Right hindlimb (tissue), 1 donor: Measurements from ENCODE around the gene TMC3.
"Not testable (repeated sequence)": the region's sequence is repeated elsewhere in the genome, so short reads cannot be mapped to it uniquely, and the experiment has no call there.

Experiments used
- DNase-seq: peaks from one replicate; pipeline ENCODE4 v3.0.0-alpha.2; 2018

TMC3 gene

DNA sequence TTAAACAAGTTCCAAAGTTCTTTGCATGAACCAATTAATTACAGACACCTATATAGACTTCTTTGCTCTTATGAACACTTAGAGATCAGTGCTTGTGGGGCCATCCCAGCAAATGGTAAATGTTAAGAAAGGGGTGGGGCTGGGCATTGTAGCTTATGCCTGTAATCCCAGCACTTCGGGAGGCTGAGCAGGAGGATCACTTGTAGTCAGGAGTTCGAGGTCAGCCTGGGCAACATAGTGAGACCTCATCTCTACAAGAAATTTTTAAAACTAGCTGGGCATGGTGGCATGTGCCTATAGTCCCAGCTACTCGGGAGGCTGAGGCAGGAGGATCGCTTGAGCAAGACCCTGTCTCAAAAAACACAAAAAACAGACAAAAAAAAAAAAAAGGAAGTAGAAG is 30.6 kb downstream of the TMC3 start:
- no peak for DNase-seq

DNA sequence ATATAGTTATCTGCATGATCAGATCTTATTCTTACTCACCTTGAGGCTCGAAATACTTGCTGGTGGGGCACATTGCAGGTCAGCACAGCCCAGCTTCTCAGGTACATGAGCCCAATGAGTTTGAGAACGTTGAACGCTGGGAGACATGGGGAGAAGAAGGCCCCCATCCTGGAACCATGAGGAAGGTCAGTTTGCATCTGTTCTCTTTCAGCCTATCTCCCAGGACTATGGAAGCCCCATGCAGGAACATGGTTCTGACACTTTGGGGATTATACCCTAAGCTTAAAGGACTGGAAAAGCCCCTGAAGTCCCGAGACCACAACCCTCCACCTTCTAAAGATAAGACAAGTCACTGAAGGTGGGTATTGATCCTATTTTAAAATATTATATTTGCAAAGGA is 32.7 kb downstream of the TMC3 start:
- no peak for DNase-seq

DNA sequence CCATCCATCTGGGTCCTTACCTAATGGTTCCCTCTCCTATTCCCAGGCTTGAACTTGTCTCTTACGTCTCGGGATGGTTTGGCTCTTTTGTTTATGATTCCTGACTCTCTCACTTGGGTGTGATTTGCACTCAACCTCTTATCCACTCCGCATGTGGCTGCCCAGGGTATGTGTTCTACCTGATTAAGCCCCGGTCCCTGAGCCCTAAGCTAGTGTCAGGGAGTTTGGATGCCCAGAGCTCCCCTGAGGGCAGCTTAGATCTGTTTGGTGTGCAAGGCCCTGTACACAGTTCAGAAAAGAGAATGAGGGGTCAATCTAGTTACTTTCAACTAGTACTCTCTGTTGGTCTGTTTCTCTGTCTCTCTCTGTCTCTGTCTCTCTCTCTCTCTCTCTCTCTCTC is 34.2 kb downstream of the TMC3 start:
- DNase-seq = no peak

DNA sequence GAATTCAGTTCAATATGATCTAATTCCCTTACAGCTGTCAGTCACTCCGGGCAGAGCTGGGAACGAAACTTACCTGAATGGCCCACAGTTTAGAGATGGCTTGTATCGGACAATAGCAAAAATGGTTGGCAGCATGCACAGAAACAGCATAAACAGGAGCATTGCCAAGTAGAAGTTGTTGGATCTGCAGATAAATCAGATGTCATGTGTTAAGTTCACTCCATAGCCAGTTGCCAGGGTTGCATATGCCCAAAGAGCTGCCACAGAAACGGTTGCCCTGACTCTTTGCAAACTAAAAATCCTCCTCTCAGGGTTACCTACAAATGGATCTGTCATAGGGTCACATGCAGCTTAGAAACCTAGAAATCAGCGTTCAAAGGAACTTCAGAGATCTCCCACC is 34.7 kb downstream of the TMC3 start:
- DNase-seq = no peak

DNA sequence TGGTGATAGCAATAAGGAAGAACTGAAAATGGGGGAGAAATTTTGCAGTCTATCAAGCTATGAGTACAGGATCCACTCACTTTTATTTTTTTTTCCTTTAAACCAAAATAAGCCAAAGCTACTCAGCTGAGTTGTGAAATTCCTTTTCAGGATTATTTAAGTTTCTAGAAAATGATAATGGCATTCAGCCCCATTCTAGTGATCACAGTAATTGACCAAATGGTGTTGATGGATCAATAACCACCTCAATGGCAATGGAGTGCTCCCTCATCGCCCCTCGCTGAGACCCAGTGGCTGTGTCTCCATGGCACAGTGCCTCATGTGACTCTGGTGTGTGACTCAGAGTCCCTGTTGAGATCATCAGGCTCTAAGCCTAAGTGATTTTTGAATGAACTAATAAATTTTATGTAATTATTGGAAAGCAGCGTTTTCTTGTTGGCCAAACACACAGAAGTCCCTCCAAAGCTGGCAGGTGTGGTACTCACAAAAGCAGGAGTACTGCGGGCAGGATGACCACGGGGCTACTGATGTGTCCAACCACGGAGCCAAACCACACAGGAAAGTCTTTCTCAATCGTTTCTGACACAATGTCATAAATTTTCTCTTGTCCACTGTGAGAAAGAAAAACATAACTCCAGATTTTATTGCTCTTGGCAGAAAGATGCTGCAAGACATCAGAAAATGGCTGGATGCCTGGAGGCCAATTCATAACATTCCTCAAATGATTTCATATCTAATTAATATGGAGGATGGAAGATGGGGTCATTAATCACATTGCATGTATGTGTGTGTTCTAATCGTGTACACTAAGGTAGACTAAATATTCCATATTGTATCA is 35.6 kb downstream of the TMC3 start:
- peak; percentile 39 for DNase-seq

DNA sequence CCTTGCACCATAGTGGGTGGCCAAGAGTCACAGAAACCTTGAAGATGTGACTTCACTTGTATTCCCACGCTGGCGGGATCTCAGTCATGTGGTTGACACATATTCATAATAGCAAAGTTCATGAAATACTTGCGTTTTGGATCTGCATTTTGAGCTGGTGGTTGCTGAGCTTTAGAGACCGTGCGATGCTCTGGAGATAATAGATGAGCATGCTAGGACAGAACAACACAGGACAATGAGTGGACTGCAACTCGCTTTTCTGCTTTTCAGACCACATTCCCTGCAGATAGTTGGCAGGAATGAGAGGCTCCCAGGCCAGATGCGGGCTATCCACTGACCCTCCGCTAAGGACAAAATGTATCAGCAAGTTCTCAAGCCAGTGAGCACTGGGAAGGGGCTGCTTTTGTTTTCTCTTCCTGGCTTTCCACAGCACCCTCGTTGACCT is 36.3 kb downstream of the TMC3 start:
- peak; percentile 28 for DNase-seq

DNA sequence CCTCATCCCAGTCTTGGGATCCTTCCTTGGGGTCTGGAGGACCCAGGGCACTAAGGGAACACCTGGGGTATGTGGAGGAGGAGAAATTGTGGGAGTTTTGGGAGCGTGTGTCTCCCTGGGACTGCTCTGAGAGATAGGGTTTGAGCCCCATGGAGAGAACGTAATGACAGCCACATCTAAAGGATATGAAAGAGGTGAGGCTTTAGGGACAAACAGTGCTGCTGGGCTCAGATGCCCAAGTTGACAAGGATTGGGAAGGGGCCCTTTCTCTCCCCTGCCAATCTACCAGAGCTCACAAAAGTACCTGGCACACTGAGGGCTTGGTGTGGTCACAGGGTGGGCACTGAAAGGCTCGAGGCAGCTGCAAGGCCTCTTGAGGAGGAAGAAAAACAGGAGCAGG is 36.8 kb downstream of the TMC3 start:
- DNase-seq = no peak

DNA sequence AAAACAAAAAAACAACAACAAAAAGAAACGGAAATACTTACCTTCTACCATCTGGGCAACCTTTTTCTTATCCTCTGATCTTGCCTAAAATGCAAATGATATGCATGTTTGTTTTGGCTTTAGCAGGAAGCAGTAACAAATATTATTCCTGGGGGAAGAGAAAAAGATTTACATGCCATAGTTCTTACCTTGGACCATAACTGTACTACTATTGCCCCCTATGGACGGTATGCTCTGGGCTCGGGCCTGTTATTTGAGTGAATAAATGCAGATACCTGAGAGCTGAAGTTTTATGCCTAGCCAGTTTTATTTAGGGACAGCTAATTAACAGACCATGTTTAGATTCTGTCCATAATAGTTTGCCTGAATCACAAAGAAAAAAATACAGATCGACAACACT is 37.4 kb downstream of the TMC3 start:
- no peak for DNase-seq

DNA sequence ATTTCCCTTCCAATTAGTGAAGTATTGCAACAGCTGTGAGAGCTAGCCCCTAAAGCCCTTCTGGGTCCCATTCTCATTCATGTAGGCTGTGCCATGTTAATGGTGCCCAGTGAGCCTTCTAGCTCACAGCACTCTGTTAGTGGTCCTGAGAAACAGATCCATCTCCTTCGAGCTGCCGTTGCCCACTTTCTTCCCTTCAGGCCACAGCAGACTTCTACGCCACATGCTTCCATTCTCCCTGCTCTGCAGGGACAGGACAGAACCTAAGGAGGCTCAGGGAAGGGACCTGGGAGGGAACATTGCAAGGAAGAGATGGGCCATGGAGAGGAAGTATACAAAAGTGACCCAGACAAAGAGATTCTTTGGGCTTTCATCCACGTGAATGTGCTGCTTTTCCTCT is 38.4 kb downstream of the TMC3 start:
- no peak for DNase-seq

DNA sequence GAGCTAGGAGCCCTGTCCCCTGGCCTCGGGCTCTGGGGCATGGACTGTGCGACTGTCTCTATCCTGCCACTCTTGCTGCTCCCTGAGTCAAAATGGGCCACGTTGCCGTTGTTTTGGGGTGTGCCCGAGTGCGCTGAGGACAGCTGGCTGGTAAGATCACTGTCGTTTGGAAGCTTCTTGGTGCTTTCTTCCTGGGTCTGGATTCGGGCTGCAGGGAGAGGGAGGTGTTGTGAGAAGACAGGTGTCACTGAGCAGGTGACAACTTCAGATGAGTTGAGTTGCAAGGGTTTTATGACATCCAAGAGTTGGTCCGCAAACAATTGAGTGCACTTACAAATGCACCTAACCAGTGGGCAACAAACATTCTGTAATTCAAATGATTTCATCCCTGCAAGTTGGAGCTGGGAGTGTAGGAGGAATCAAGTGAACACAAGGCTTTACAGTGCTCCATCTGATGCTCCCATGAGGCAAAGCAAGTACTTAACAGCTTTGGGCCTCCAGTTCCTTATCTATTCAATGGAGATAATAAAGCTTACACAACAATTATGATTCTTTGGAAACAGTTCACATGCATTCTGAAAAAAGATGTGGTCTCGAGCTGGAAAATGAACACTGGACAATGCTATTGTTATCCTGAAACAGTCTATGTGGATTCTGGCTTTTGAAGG is 39.1 kb downstream of the TMC3 start:
- DNase-seq = no peak

DNA sequence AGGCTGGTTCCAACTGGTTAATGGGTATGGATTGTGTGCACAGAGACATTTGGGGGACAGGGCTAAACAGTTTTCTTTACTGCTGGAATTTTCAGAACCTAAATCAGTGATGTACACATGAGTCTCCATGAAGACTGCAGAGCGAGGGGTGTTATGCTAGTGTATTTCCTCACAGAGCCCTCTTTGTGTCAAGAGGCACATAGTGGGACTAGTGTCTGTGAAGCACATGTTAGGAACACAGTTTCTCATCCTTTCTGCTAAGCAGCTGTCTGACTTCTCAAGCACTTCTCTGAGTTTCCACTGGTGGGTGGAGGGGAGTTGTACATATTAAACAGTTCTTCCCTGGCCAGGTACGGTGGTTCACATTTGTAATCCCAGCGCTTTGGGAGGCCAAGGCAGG is 40.6 kb downstream of the TMC3 start:
- no peak for DNase-seq

DNA sequence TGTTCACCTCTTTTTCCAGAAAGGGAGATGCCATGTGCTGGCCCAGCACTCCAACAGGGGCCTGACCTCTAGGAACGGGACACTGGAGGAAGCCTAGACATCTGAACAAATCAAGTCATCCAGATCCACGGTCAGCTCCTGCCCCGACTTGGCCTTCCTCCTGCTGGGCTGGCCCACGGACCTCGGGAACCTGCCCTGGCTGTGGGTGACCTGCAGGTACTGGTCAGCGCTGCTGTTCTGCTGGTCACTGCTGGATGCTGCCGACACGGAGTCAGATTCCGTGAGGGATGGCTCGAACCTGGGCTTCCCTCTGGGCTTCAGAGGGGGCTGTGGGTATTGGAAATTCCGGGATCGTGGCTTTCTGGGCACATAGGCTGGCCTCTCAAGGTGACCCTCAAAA is 41.7 kb downstream of the TMC3 start:
- no peak for DNase-seq

DNA sequence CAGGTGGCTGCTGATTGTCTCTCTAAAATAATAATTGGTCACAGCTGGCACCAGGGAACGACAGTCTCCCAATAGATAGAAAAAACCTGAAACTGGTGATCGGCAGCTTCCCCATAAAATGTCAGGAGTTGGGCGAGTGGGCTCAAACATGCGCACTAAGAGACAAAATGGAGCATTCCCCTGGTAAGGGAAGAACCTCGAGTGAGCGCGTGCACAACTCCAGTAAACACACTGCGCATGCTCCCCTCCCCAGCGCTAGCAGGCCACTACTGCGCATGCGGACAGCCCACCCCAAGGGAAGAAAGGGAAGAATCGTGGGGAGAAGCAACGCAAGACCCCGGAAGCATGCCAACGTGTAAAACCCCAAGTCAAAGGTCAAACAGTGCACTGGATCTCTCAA is 42.4 kb downstream of the TMC3 start:
- DNase-seq = no peak

DNA sequence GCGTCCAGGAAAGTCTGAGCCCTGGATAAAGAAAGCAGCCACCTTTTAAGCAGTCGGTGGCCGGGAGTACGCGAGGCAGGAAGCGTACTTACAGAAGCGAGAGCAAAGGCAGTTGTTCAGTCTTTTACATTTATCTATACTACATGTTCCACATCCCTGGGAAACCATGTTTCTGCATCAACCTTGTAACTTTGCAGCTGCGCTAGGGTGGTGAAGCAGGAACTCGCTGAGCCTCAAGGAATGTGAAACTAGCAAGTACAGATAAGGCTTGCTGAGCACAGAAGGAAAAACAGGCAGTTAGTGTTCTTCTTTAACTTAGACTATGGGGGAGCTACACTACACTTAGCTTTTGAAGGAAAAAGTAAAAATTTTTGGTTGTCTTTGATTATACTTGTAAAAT is 42.9 kb downstream of the TMC3 start:
- not testable (repeated sequence) for DNase-seq

DNA sequence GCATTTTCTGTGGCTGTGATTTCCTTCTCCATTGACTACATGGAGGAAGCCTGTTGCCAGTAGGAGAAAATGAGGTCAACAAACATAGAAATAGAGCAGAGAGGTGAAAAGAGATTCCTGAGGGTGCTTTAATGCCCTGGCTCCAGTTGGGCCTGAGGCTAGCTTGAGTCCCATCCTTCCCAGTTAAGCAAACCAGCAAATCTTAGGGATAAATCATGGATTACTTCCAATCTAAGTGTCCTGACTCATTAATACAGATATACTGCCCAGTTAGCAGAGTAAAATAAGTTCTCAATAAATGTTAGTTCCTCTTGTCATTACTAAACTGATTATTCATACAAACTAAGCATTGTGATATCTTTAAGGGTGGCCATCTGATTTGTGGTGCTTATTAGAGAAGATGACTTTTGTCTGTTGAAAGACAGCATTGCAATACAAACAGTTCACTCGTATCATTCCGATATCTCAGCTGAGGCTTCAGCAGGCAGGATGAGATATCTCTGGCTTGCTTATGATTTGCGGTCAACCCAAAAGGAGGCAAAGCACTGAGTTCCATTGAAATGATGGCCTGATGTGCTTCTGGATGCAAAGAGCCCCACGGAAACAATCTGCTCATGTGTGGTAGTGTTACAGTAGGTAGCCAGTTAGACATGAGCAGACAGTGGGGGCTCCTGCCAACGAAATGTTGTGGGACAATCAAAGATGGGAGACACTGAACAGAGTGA is 43.5 kb downstream of the TMC3 start:
- no peak for DNase-seq

DNA sequence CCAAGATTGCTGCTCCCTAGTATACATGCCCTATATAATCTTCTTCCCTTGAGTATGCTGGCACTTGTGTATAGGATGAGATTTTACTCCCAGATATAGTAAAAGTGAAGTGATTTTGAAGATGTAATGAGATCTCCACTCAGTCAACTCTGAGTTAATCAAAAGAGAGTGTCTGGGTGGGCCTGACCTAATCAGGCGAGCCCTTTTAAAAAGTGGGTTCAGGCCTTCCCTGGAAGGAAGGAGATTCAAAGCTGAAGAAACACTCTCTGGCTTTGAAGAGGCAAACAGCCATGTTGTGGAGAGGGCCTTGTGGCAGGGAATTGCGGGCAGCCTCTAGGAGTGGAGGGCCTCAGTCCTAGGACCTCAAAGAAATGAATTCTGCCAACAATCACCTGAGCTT is 44.6 kb downstream of the TMC3 start:
- DNase-seq = no peak

DNA sequence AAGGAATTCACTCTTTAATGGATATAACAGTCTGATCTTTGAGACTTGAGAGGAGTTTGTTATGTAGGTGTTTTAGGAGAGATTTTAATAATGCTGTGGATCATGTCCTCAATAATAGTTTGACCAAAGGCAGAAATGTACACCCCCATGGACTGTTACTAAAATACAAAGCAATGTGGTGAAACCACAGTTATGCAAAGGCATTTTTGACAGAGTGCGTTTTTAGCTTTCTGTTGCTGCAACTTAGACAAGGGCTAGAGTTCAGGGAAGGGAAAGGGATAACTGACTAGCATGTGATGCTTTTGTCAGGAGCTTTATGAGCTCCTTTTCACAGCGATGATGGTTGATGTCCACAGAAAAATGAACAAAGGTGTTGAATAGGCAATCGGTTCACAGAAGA is 46.5 kb downstream of the TMC3 start:
- DNase-seq = no peak

DNA sequence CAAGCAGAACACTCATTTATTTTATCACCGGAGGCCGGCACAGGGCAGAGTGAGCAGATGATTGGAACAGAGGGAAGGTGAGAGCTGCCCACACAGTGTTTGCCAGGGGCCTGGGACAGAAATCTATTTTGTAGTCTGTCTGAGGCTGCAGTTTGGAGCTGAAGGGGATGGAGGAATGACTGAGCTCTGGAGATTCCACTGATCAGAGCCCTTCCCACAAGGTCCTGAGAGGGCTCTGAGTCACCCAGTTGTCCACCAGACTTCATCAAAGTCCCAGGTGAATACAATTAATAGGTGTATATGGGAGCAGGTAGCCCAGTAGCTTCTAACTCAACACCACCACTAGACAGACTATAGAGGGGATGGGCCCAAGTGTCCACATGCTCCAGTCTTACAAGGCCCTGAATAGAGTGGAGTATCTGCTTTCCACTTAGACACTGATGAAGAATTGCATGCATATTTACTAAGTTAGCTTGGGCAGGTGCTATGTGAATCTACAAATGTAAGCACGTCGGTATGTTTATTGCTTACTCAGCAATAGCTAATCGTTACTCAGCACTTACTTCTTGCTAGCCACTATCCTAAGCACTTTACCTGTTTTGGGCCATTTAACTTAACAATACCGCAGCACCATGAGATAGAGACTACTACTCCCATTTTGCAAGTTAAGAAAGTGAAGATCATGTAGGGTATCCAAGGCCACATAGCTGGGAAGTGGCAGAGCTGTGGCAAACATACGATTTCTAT is 47.4 kb downstream of the TMC3 start:
- no peak for DNase-seq

DNA sequence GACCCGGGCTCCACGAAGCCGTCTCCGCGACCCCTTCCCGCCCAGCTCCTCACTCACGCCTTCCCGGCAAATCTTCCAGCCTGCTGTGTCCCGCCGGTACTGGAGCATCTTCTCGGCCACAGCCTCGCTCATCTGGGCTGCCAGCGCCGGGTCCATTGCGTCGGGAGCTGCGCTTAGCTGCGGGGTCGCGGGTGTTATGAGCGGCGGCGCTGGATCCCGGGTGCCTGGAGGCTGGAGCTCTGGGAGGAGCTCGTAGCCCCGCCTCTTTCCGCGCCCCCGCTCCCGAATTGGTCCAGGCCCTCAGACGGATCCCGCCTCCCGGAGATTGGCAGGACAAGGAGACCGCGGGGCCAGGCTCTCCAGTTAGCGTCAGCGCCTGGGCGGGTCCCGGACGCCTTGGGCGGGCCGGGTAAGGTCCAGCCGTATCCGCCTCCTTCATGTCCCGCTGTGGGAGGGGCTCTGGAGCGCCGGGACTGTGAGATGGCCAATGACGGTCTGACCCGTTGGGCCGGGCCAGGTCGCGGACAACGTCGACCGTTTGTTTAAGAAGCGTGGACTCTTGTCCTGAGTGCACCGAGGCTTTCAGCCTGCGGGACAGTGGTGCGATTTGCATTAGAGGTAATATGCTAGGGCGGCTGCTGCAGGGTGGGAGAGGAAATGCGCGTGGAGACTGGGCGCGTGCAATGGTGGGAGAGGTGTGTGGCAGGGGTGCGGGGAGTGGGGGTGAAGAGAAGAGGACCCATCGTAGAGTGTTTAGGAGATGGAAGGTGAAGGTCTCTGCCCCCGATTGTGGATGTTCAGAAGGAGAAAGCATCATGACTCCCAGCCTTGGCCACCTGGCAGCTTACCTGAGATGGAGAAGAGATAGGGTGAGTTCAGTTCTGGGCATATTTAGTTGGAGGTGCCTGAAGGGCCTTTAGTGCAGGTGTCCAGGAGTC is 49.8 kb downstream of the TMC3 start, which contains the start of gene STARD5:
TSS of gene STARD5 (minus strand) at position 198 of the 938 bp plus-strand sequence. CDS start at position 156, 42 bp downstream.
- peak; percentile 99 for DNase-seq

DNA sequence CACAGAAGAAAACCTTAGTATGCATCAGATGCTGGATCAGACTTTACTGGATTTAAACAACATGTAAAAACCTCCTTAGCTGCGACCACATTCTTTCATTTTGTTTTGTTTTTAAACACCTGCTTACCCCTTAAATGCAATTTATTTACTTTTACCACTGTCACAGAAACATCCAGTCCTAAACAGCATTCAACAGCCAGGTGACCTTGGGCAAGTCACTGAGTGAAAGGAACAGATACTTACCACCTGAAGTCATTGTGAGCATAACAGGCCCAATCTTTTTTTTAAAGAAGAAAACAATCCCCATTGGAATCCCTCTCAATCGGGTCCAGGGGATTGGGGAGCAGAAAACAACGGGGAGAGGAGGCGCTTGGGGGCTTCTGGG is 50.5 kb downstream of the TMC3 start:
- DNase-seq = no peak

DNA sequence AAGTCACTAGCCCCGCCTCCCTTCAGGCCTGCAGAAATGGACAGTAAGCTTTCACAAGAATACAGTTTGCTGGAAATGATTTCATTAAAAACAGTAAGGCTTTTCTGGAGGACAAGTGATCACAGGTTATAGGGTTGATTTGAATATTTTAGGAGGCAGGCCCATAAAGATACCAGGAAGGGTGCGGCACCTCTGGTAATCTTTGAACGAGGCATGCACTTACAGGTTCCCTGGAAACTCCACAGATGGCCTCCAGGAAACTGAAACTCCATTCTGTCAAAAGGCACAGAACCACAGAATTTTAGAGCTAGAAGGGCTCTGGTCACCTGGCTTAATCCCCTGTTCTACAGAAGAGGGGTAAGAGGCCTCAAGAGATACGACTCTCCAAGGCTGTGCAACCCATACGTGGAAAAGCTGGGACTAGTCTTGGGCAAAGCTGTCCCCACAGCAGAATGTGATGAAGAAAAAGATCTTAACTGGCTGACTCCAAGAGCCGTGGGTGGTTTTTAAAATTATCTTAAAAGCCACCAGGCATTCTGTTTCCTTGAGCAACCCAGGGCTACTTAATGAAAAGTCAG is 51.2 kb downstream of the TMC3 start:
- no peak for DNase-seq

DNA sequence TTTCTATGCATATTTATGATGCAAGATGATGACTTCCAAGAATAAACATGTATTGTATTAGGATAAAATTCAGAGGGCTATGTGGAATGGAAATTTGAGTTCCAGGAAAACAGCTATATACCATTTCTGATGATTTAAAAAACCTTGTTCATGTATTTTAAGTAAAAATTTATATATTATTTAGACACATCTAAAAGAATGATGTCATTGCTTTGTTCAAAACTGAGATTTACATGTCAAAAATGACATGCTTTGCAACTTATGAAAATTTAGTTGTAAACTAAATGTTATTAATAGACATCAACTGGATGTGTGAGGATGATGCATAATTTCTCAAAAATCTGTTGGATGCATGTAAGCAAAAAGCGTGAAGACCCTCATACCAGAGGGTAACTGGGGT is 52.3 kb downstream of the TMC3 start:
- DNase-seq = no peak
